B cell (primary cell): Measurements from ENCODE around the gene EXOC4. TPM values are rescaled to one million over a fixed set of nuclear protein-coding genes. Genes with fewer than 3 reads are reported as not detected.

Source experiments
- ATAC-seq: fragments of 200-7000 bp; cut with Tn5 transposase; one replicate; pipeline ENCODE4 v1.10.0; 2021; ENCODE audit warnings: low read depth, mild to moderate bottlenecking, moderate number of reproducible peaks, moderate library complexity
- CTCF ChIA-PET: fragments of 350-600 bp; sonication (Branson Sonifier 250); formaldehyde crosslinking; loops from one replicate; lab custom pipeline; 2021; ENCODE audit warnings: antibody characterized with exemption, inconsistent platforms; lab: Charles Lee
- POLR2A ChIA-PET: fragments of 350-600 bp; sonication (Branson Sonifier 250); formaldehyde crosslinking; loops from one replicate; lab custom pipeline; 2021; ENCODE audit warnings: antibody characterized with exemption; lab: Charles Lee
- DNase-seq: peaks from one replicate; pipeline ENCODE4 v3.0.0; 2013
- H2AFZ ChIP-seq: 2 replicates; pipeline ENCODE4 v1.6.1; 2012; ENCODE audit warnings: mild to moderate bottlenecking, low read depth, low read length; ENCODE audit not compliant: insufficient read depth, poor library complexity, severe bottlenecking
- H3K27ac ChIP-seq, 2 donors: 1 replicate in 1 of 2; 2 replicates in 1 of 2; pipeline ENCODE4 v1.5.1; 2012 to 2013; ENCODE audit warnings: low read length in 2 of 2, mild to moderate bottlenecking in 2 of 2, moderate library complexity in 1 of 2
- H3K27me3 ChIP-seq, 4 experiments: fragments of 200-600 bp in 1 of 4; sonication (generic) in 1 of 4; replicated peaks in 1 of 4; 1 replicate in 2 of 4; 2 replicates in 2 of 4; pipeline versions ENCODE4 v1.6.1 to v1.7.0; 2013 to 2016; ENCODE audit warnings: low read length in 3 of 4, mild to moderate bottlenecking in 2 of 4, mixed read lengths in 1 of 4, moderate library complexity in 1 of 4; ENCODE audit not compliant: insufficient read depth in 4 of 4, control insufficient read depth in 3 of 4; ENCODE audit errors: control extremely low read depth in 1 of 4
- H3K36me3 ChIP-seq, 2 experiments: replicated peaks in 1 of 2; 1 replicate in 1 of 2; 2 replicates in 1 of 2; pipeline versions ENCODE4 v1.6.1 to v1.7.1; 2013; ENCODE audit warnings: low read length in 1 of 2; ENCODE audit not compliant: insufficient read depth in 2 of 2, control insufficient read depth in 1 of 2; ENCODE audit errors: control extremely low read depth in 1 of 2, extremely low read depth in 1 of 2
- H3K4me1 ChIP-seq, 2 donors: fragments of 200-600 bp in 1 of 2; sonication (generic) in 1 of 2; 1 replicate in 1 of 2; 2 replicates in 1 of 2; pipeline versions ENCODE4 v1.5.1 to v1.6.1; 2013 to 2017; ENCODE audit warnings: low read length in 2 of 2; ENCODE audit not compliant: control insufficient read depth in 2 of 2, insufficient read depth in 2 of 2
- H3K4me2 ChIP-seq: replicated peaks from 2 replicates; pipeline ENCODE3; 2012; ENCODE audit warnings: mild to moderate bottlenecking, low read depth, low read length; ENCODE audit not compliant: poor library complexity, severe bottlenecking
- H3K4me3 ChIP-seq, 5 experiments: fragments of 200-600 bp in 1 of 5; sonication (generic) in 1 of 5; 1 replicate in 3 of 5; 2 replicates in 2 of 5; pipeline versions ENCODE4 v1.5.1 to v1.7.0; 2011 to 2016; ENCODE audit warnings: low read length in 4 of 5, mild to moderate bottlenecking in 4 of 5, low read depth in 2 of 5, control low read depth in 1 of 5, moderate library complexity in 1 of 5; ENCODE audit not compliant: insufficient read depth in 1 of 5; ENCODE audit errors: control extremely low read depth in 1 of 5, extremely low read depth in 1 of 5
- H3K79me2 ChIP-seq: fragments of 200-600 bp; sonication (generic); one replicate; pipeline ENCODE4 v1.6.0; 2016; ENCODE audit warnings: low read length; ENCODE audit not compliant: control insufficient read depth, insufficient read depth
- H3K9ac ChIP-seq: fragments of 200-600 bp; sonication (generic); 2 replicates; pipeline ENCODE4 v1.6.1; 2017; ENCODE audit warnings: mild to moderate bottlenecking, low read length, moderate library complexity
- H3K9me3 ChIP-seq, 3 donors: one replicate each; pipeline versions ENCODE4 v1.6.1 to v1.7.1; 2013; ENCODE audit warnings: low read length in 2 of 3; ENCODE audit not compliant: control insufficient read depth in 2 of 3, insufficient read depth in 1 of 3; ENCODE audit errors: control extremely low read depth in 1 of 3
- H4K20me1 ChIP-seq: 2 replicates; pipeline ENCODE4 v1.6.0; 2012; ENCODE audit warnings: mild to moderate bottlenecking, low read length; ENCODE audit not compliant: insufficient read depth, control insufficient read depth, poor library complexity, severe bottlenecking
- H3K27ac Mint-ChIP-seq: one replicate; pipeline ENCODE4 v1.8.0; 2021; ENCODE audit warnings: mixed read lengths
- H3K27me3 Mint-ChIP-seq: one replicate; pipeline ENCODE4 v1.8.0; 2021; ENCODE audit warnings: mixed read lengths
- H3K4me1 Mint-ChIP-seq: one replicate; pipeline ENCODE4 v1.8.0; 2021; ENCODE audit warnings: mixed read lengths
- H3K4me3 Mint-ChIP-seq: one replicate; pipeline ENCODE4 v1.8.0; 2021; ENCODE audit warnings: mixed read lengths
- H3K9me3 Mint-ChIP-seq: one replicate; pipeline ENCODE4 v1.8.0; 2022; ENCODE audit warnings: mixed read lengths; ENCODE audit not compliant: insufficient read depth
- EZH2 ChIP-seq: IDR thresholded peaks from 2 replicates; pipeline ENCODE4 v1.6.1; 2012; ENCODE audit warnings: borderline replicate concordance, low read depth, mild to moderate bottlenecking, moderate library complexity, low read length; ENCODE audit not compliant: insufficient read depth, poor library complexity, severe bottlenecking
- whole genome bisulfite sequencing: methylation state at CpG from one replicate; pipeline ENCODE4 v1.1.5; 2013; ENCODE audit warnings: missing lambda C conversion rate; ENCODE audit not compliant: insufficient coverage; 5-methylcytosine and 5-hydroxymethylcytosine counted together
- intact Hi-C: fragments of 100-400 bp; cut with micrococcal nuclease; formaldehyde crosslinking; loops from one replicate; pipeline ENCODE4 v1.10.0; 2022
- polyA plus RNA-seq: library from polyadenylated mRNA; depleted of rRNA; stranded (reverse); fragments of >200 nt; gene quantifications from 2 replicates; pipeline ENCODE4 v1.2.3, GENCODE V29; 2012
- total RNA-seq, 2 donors: library from RNA; stranded (reverse); fragments of 120-200 nt in 1 of 2; gene quantifications; 1 replicate in 1 of 2; 2 replicates in 1 of 2; pipeline versions ENCODE4 v1.2.3 to v1.2.4, GENCODE V29; 2013 to 2022
- TF ChIP-seq, protein P1 (sequence below): fragments of 200-600 bp; IDR thresholded peaks from one replicate; pipeline ENCODE4 v1.8.0; 2022; ENCODE audit warnings: antibody characterized with exemption, mild to moderate bottlenecking

EXOC4 gene
- total and polyA plus RNA-seq, 2 donors (not counting 1 experiment from before 2014, with no cell fraction given), result 16.7 to 135 TPM

DNA sequence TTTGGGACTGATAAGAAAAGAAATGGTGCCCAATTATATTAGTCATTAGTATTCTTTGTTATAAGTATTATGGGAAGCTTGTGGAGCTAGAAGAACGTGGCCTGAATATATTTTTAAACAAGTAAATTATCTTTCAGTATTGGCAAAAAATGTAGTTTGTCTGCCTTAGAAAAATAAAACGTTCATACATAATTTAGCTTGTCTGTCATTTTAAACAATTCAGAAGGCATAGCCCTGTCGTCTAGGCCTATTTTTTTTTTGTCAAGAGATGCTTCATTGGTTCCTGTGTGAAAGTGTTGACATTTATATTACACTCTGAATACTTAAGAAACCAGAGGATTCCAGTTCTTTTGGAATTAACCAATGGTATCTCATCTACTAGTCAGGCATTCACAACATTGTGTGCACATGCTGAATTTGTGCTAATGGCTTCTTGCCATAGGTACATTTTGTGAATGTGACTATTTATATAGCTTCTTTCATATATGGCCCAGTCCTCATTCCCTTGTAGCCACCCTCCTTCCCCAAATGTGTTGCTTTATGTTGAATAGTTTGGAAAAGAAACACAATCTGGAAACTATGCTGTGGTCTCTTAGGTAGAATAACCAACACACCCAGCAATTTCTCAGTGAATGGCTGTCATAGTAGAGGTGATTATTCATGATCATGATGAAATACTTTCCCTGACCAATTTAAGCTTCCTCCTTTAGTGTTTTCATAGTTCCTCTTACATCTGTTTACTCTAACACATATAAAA is 435.8 kb downstream of the EXOC4 start:
- no peaks in the 10 kb centered on the region for H3K4me1 ChIP-seq
- no peak overlapping the region for H3K4me3 ChIP-seq
- no peaks in the 10 kb centered on the region for H3K27me3 ChIP-seq
- H3K79me2 ChIP-seq, result no peaks in the 10 kb centered on the region
- WGBS, result no CpG with 5 or more reads among the region's 3 CpGs
- Mint-ChIP-seq H3K27me3 (no peaks in the 10 kb centered on the region), H3K4me1 (peaks cover 2% of the 10 kb centered on the region), H3K9me3 (peaks cover 2% of the 10 kb centered on the region), H3K4me3 (no peak overlapping the region), H3K27ac (no peak overlapping the region)
- H4K20me1 ChIP-seq, result no peaks in the 10 kb centered on the region
- H3K4me2 ChIP-seq, result no peak overlapping the region
- ChIA-PET POLR2A (no interaction called here), CTCF (no interaction called here)
- H2AFZ ChIP-seq, result no peak overlapping the region
- ATAC-seq (no peak), DNase-seq (no peak)
- H3K27ac ChIP-seq, result no peak overlapping the region
- TF ChIP-seq EZH2, result no peak
- TF ChIP-seq, protein P1, sequence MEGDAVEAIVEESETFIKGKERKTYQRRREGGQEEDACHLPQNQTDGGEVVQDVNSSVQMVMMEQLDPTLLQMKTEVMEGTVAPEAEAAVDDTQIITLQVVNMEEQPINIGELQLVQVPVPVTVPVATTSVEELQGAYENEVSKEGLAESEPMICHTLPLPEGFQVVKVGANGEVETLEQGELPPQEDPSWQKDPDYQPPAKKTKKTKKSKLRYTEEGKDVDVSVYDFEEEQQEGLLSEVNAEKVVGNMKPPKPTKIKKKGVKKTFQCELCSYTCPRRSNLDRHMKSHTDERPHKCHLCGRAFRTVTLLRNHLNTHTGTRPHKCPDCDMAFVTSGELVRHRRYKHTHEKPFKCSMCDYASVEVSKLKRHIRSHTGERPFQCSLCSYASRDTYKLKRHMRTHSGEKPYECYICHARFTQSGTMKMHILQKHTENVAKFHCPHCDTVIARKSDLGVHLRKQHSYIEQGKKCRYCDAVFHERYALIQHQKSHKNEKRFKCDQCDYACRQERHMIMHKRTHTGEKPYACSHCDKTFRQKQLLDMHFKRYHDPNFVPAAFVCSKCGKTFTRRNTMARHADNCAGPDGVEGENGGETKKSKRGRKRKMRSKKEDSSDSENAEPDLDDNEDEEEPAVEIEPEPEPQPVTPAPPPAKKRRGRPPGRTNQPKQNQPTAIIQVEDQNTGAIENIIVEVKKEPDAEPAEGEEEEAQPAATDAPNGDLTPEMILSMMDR, result no peak
- no peaks in the 10 kb centered on the region for H3K36me3 ChIP-seq
- no peaks in the 10 kb centered on the region for H3K9me3 ChIP-seq
- no peak overlapping the region for H3K9ac ChIP-seq
- intact Hi-C loops, result no loop called here

DNA sequence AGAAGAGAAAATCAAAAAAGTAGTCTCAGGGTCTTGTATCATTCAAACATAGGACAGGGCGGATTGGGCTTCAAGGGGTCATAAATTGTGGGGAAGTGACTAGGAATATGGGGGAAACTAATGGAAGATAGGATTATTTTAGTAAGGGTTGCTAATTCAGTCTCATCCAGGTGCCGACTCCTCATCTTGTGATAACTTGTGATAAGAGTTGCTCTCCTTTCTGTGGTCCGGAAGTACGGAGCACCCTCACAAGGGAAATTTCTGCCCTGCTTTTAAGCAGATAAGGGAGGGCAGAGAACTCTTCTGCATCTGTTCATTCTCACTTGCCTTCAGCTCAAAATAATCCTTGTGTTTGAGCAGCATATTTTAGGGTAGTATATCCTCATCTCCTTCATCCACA is 437.9 kb downstream of the EXOC4 start:
- Mint-ChIP-seq H3K4me3 (no peak overlapping the region), H3K4me1 (peaks cover 2% of the 10 kb centered on the region), H3K27me3 (no peaks in the 10 kb centered on the region), H3K27ac (no peak overlapping the region), H3K9me3 (no peaks in the 10 kb centered on the region)
- no peaks in the 10 kb centered on the region for H3K36me3 ChIP-seq
- intact Hi-C loops, result no loop called here
- H3K9ac ChIP-seq, result no peak overlapping the region
- H4K20me1 ChIP-seq, result no peaks in the 10 kb centered on the region
- H3K79me2 ChIP-seq, result no peaks in the 10 kb centered on the region
- POLR2A ChIA-PET, result no interaction called here
- no peak overlapping the region for H3K4me2 ChIP-seq
- 100% methylated on average over 2 of the region's 4 CpGs for WGBS
- ATAC-seq (no peak), DNase-seq (no peak)
- H3K9me3 ChIP-seq, result no peaks in the 10 kb centered on the region
- H3K27ac ChIP-seq, result no peak overlapping the region
- no peak overlapping the region for H2AFZ ChIP-seq
- no peak for TF ChIP-seq EZH2
- TF ChIP-seq, protein P1, result no peak
- no peaks in the 10 kb centered on the region for H3K27me3 ChIP-seq
- no peak overlapping the region for H3K4me3 ChIP-seq
- CTCF ChIA-PET, result no interaction called here
- no peaks in the 10 kb centered on the region for H3K4me1 ChIP-seq
